Esophagus muscularis mucosa (tissue), 4 donors: ENCODE results near the gene AKAP13. TPM values are rescaled to one million over a fixed set of nuclear protein-coding genes. Genes with fewer than 3 reads are reported as not detected.
A peak's percentile ranks its signal among the peaks of the same experiment; 100 is the strongest.

Experiments
- DNase-seq: peaks from one replicate; pipeline ENCODE4 v3.0.0-alpha.2; 2017; ENCODE audit errors: extremely low spot score
- H3K27ac ChIP-seq, 4 donors: fragments of 200-600 bp; sonication (generic); replicated peaks in 1 of 4; 1 replicate in 3 of 4; 2 replicates in 1 of 4; pipeline ENCODE4 v1.5.1; 2016 to 2019; ENCODE audit warnings: mild to moderate bottlenecking in 1 of 4
- H3K27me3 ChIP-seq, 4 donors: fragments of 200-600 bp; sonication (generic); one replicate each; pipeline versions ENCODE4 v1.5.1 to v1.6.0; 2016 to 2019
- H3K36me3 ChIP-seq, 4 donors: fragments of 200-600 bp; sonication (generic); one replicate each; pipeline ENCODE4 v1.5.1; 2016 to 2019
- H3K4me1 ChIP-seq, 4 donors: fragments of 200-600 bp; sonication (generic); one replicate each; pipeline ENCODE4 v1.5.1; 2016 to 2019
- H3K4me3 ChIP-seq, 4 donors: fragments of 200-600 bp; sonication (generic); 1 replicate in 2 of 4; 2 replicates in 2 of 4; pipeline ENCODE4 v1.5.1; 2016 to 2019; ENCODE audit warnings: mild to moderate bottlenecking in 4 of 4, moderate library complexity in 1 of 4
- H3K9me3 ChIP-seq, 4 donors: fragments of 200-600 bp; sonication (generic); 1 replicate in 3 of 4; 2 replicates in 1 of 4; pipeline ENCODE4 v1.5.1; 2016 to 2019
- EP300 ChIP-seq: sonication (generic); formaldehyde crosslinking; IDR thresholded peaks from one replicate; pipeline ENCODE4 v1.6.1; 2017; ENCODE audit warnings: antibody characterized with exemption
- POLR2A ChIP-seq: fragments of 450-650 bp; IDR thresholded peaks from one replicate; pipeline ENCODE4 v1.6.1; 2017; ENCODE audit warnings: antibody characterized with exemption, moderate library complexity, mild to moderate bottlenecking, low read depth
- POLR2AphosphoS5 ChIP-seq, 2 donors: sonication (generic); formaldehyde crosslinking; IDR thresholded peaks; one replicate each; pipeline ENCODE4 v1.6.1; 2017; ENCODE audit warnings: antibody characterized with exemption in 2 of 2
- WGBS: methylation state at CpG from one replicate; pipeline ENCODE4 v1.1.5; 2018; 5-methylcytosine and 5-hydroxymethylcytosine counted together
- intact Hi-C: fragments of 100-400 bp; cut with DNase I; formaldehyde crosslinking; loops from one replicate; pipeline ENCODE4 v1.15.1; 2023
- total RNA-seq, 4 donors: library from RNA; depleted of rRNA; stranded (reverse); fragments of >200 nt; gene quantifications; one replicate each; pipeline versions ENCODE4 v1.1.0 to v1.2.1, GENCODE V29; 2016
- TF ChIP-seq, protein P1 (sequence below), 3 experiments: fragments of 200-600 bp in 2 of 3; fragments of 450-650 bp in 1 of 3; sonication (generic) in 2 of 3; IDR thresholded peaks; one replicate each; pipeline ENCODE4 v1.5.1; 2017 to 2019; ENCODE audit warnings: antibody characterized with exemption in 3 of 3, mild to moderate bottlenecking in 2 of 3, moderate library complexity in 1 of 3

Gene AKAP13
- total RNA-seq, 4 donors from 2014 or later = 232 to 323 (median 284) TPM

DNA sequence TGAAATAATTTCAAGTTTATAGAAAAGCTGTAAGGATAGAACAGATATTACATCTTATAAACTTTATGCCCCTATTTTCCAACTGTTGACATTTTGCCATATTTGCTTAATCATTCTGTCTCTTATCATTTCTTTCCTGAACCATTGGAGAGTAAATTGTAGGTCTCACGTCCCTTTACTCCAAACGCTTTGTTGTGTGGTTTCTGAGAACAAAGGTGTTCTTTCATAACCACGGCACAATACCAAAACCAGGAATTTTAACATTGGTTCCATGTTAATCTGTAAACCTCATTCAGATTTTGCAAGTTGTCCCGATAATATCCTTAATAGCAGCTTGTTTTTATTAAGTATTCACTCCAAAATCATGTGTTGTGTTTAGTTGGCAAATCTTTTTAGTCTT, 134.8 kb downstream of the AKAP13 start:
- intact Hi-C loops = no loop called here
- Histone ChIP-seq H3K9me3 (no peaks in the 10 kb centered on the region), H3K4me1 (peaks cover 23 to 76% (median 57%) of the 10 kb centered on the region in 4 donors), H3K27ac (peak overlapping the region in 2 of 4 donors; percentile 3 to 33), H3K27me3 (no peaks in the 10 kb centered on the region), H3K36me3 (no peaks in the 10 kb centered on the region), H3K4me3 (no peak overlapping the region)
- TF ChIP-seq POLR2AphosphoS5 (IDR thresholded peaks at IDR 0.05) = no peak
- TF ChIP-seq POLR2A = no peak
- TF ChIP-seq EP300 = no peak
- TF ChIP-seq, protein P1, sequence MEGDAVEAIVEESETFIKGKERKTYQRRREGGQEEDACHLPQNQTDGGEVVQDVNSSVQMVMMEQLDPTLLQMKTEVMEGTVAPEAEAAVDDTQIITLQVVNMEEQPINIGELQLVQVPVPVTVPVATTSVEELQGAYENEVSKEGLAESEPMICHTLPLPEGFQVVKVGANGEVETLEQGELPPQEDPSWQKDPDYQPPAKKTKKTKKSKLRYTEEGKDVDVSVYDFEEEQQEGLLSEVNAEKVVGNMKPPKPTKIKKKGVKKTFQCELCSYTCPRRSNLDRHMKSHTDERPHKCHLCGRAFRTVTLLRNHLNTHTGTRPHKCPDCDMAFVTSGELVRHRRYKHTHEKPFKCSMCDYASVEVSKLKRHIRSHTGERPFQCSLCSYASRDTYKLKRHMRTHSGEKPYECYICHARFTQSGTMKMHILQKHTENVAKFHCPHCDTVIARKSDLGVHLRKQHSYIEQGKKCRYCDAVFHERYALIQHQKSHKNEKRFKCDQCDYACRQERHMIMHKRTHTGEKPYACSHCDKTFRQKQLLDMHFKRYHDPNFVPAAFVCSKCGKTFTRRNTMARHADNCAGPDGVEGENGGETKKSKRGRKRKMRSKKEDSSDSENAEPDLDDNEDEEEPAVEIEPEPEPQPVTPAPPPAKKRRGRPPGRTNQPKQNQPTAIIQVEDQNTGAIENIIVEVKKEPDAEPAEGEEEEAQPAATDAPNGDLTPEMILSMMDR (IDR thresholded peaks at IDR 0.05) = no peak
- WGBS = 65% methylated on average over 4 of the region's 4 CpGs
- no peak for DNase-seq

DNA sequence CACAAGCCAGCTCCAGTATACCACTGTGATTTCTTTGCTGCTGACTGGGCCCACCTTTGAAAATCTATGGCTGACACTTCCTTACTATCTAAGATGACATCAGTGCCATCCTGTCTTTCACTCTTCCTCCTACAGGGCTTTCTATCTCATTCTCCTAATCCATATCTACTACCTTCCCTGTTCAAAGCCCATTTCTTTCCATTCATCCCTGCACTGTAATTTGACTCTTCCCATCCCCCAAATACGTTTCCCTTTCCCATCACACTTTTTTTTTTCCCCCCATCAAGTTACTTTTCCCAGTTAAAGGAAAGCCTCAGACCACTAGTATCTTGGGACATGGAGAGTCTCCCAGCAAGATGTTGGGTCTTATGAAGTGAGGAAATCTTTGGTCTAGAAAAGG, 136.7 kb downstream of the AKAP13 start:
- no peak for DNase-seq
- H3K27ac ChIP-seq = no peak overlapping the region
- peaks cover 0 to 6% (median 0%) of the 10 kb centered on the region in 4 donors for H3K36me3 ChIP-seq
- H3K9me3 ChIP-seq = no peaks in the 10 kb centered on the region
- no peak overlapping the region for H3K4me3 ChIP-seq
- no peak for TF ChIP-seq EP300
- no peak for TF ChIP-seq POLR2A
- 94% methylated on average over 1 of the region's 1 CpG for WGBS
- no peaks in the 10 kb centered on the region for H3K27me3 ChIP-seq
- H3K4me1 ChIP-seq = peaks cover 12 to 78% (median 54%) of the 10 kb centered on the region in 4 donors
- intact Hi-C loops = no loop called here

DNA sequence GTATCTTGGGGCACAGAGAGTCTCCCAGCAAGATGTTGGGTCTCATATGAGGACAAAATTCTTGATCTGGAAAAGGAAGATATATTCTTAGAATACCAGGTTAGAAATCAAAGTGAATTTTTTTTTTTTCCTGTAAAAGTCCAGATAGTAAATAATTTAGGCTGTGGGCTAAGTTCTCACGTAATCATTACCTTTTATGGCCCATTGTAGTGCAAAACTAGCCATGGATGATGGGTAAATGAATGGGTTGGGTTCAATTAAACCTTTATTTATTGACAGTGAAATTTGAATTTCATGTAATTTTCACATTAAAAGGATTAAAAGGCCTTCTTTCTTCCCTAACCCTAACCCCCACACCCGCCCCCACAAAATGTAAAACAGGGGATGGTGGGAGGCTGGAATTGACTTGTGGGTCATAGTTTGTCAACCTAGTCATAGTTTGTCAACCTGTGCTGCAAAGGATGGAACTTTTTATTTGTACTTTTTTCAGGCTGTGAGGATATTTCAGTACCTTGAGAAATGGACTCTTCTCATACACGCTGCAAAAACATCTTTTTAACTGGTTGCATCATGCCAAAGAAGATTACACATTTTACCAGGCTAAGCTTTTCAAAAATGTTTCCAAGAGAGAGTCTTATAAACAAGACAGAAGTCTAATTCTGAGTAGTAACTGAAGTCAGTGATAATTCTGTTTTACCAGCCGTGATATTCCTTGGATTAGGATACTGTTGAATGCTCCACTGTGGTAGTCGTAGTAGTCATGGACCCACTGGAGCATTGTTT, 138.8 kb downstream of the AKAP13 start:
- H3K4me1 ChIP-seq = peaks cover 12 to 70% (median 49%) of the 10 kb centered on the region in 4 donors
- no peaks in the 10 kb centered on the region for H3K27me3 ChIP-seq
- H3K36me3 ChIP-seq = peaks cover 0 to 15% (median 5%) of the 10 kb centered on the region in 4 donors
- intact Hi-C loops = no loop called here
- DNase-seq = no peak
- 70% methylated on average over 5 of the region's 5 CpGs for WGBS
- peak overlapping the region in 1 of 4 donors; percentile 5 for H3K4me3 ChIP-seq
- TF ChIP-seq EP300 (no peak), POLR2AphosphoS5 (IDR thresholded peaks at IDR 0.05) (peak in 1 of 2 donors; percentile 20)
- TF ChIP-seq, protein P1 (IDR thresholded peaks at IDR 0.05) = no peak
- peak overlapping the region; percentile 5 to 56 (median 50) for H3K27ac ChIP-seq
- H3K9me3 ChIP-seq = no peaks in the 10 kb centered on the region

DNA sequence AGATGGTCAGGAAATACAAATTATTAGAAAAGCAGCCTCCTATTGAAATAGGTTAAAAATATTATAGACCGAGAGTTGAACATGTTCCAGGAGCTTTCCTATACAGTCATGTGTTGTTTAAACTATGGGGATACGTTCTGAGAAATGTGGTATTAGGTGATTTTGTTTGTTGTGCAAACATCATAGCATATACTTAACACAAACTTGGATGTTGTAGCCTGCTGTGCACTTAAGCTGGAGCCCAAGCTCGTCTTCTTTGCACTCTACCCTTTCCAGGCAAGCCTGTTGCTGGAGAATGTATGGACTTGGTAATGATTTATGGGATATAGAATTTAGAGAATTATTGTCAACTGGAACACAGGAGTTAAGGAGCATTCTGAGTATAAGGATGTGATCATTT, 140.2 kb downstream of the AKAP13 start:
- H3K36me3 ChIP-seq = peaks cover 0 to 16% (median 5%) of the 10 kb centered on the region in 4 donors
- DNase-seq = no peak
- peaks cover 17 to 64% (median 42%) of the 10 kb centered on the region in 4 donors for H3K4me1 ChIP-seq
- H3K27me3 ChIP-seq = no peaks in the 10 kb centered on the region
- H3K9me3 ChIP-seq = no peaks in the 10 kb centered on the region
- no peak for TF ChIP-seq EP300
- 78% methylated on average over 3 of the region's 3 CpGs for WGBS
- intact Hi-C loops = no loop called here
- H3K27ac ChIP-seq = no peak overlapping the region
- no peak overlapping the region for H3K4me3 ChIP-seq

DNA sequence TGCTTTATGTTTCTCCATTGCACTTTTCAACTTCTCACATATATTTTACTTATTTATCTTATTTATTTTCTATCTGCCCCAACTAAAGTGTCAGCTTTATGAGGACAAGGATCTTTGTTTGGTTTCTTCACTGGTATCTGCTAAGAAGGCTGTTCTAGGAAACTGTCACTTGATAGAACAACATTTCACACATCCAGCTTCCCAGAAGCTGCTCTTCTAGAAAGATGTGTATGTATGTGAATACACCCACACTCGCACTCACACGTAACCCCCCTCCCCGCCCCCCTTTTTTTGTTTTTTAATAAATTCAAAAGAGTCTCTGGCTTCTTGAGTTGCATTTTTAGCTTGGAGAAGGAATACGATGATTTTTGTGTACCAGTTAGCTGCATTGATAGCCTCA, 143.1 kb downstream of the AKAP13 start:
- H3K27ac ChIP-seq = no peak overlapping the region
- 82% methylated on average over 4 of the region's 4 CpGs for WGBS
- H3K4me3 ChIP-seq = no peak overlapping the region
- H3K4me1 ChIP-seq = peaks cover 42 to 75% (median 57%) of the 10 kb centered on the region in 4 donors
- TF ChIP-seq EP300 = no peak
- TF ChIP-seq POLR2A = no peak
- TF ChIP-seq, protein P1 (IDR thresholded peaks at IDR 0.05) = no peak
- TF ChIP-seq POLR2AphosphoS5 (IDR thresholded peaks at IDR 0.05) = no peak
- no peak for DNase-seq
- no peaks in the 10 kb centered on the region for H3K9me3 ChIP-seq
- no peaks in the 10 kb centered on the region for H3K27me3 ChIP-seq
- peaks cover 0 to 16% (median 5%) of the 10 kb centered on the region in 4 donors for H3K36me3 ChIP-seq
- intact Hi-C loops = no loop called here
